Measurements from ENCODE around the gene OR13H1. TPM values are rescaled to one million over a fixed set of nuclear protein-coding genes. Genes with fewer than 3 reads are reported as not detected.
A peak's percentile ranks its signal among the peaks of the same experiment; 100 is the strongest.
"Not testable (repeated sequence)": the region's sequence is repeated elsewhere in the genome, so short reads cannot be mapped to it uniquely, and the experiment has no call there.

OR13H1 gene
- total and polyA plus RNA-seq, 9 of the 15 experiments (the other 6 are each of a cell fraction or from before 2014, with no cell fraction given) = not detected

DNA sequence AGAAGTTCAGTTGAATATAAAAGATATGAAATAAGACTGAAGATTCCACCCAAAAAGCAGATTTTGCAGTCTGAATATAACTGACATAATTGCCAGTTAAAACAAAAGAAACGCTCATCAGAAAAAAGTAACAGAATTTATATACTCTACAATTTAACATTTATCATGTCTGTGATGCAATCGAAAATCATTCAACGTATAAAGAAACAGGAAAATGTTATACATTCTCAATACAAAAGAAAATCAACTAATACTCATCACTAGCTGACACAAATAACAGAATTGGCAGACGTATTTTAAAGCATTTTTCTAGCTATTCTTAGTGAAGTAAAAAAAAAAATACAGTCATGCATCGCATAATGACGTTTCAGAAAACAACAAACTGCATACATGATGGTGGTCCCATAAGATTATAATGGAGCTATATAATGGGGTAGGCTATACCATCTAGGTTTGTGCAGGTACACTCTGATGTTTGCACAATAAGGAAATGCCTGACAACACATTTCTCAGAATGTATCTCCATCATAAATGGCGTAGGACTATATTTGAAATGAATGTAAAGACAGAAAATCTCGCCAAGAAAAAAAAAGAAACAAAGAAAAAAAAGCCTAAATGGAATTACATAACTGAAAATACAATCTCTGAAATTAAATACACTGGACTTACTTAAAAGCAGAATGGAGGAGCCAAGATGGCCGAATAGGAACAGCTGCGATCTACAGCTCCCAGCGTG is 34.3 kb downstream of the OR13H1 start (continued):
- TF ChIP-seq PRDM10 (IDR thresholded peaks at IDR 0.05; ENCODE audit: partially characterized antibody) = peak; percentile 94
- peak; percentile 91 for TF ChIP-seq NFRKB (IDR thresholded peaks at IDR 0.05; ENCODE audit: low read depth)
- no peak for TF ChIP-seq CEBPG (CRISPR knock-in tag; IDR thresholded peaks at IDR 0.05)
- peak in 1 of 2 experiments; percentile 69; a peak in 2 of 4 replicates for TF ChIP-seq CEBPG (tag; conservative IDR thresholded peaks at IDR 0.05 in 1 of 2, IDR thresholded peaks at IDR 0.05 in 1 of 2)

GRCh38 chrX:131578735-131579367 is 35.0 kb downstream of the OR13H1 start:
- H3K27ac ChIP-seq (ENCODE audit: extremely low read depth, low read depth, low read length) = peak overlapping the region; percentile 65; the same call in 2 of the 3 replicates
- H3K79me2 ChIP-seq (ENCODE audit: control insufficient read depth, insufficient read depth, low read length) = peaks cover 22% of the 10 kb centered on the region
- H3K4me2 ChIP-seq (ENCODE audit: insufficient read depth, low read length) = peak overlapping the region; percentile 66; the same call in 1 of the 2 replicates
- peak in 1 of 4 experiments; percentile 58 for DNase-seq (ENCODE audit: extremely low read depth in 1 of 4, low spot score in 3 of 4)
- FAIRE-seq; ATAC-seq; H3K36me3 ChIP-seq (ENCODE audit: control insufficient read depth, insufficient read depth, low read length); CTCF ChIA-PET (ENCODE audit: low intra/inter-chr PET ratio); H4K20me1 ChIP-seq (replicated peaks; ENCODE audit: control insufficient read depth, insufficient read depth, low read length); intact Hi-C loops (cut with micrococcal nuclease); H3K9me1 ChIP-seq (ENCODE audit: control insufficient read depth, insufficient read depth, low read length); H3K4me1 ChIP-seq (replicated peaks in 1 of 2; ENCODE audit: control insufficient read depth in 2 of 2, insufficient read depth in 2 of 2, low read length in 2 of 2); in situ Hi-C loops (cut with MboI); H3K9me3 ChIP-seq (replicated peaks; ENCODE audit: control insufficient read depth, insufficient read depth, low read depth, low read length); H3K27me3 ChIP-seq (ENCODE audit: control insufficient read depth in 2 of 2, insufficient read depth in 2 of 2, low read length in 2 of 2): not testable (repeated sequence)
- BruUV-seq (replicated peaks) = TSS peak; percentile 62
- H2AFZ ChIP-seq (ENCODE audit: low read depth, low read length) = peak overlapping the region; percentile 87
- POLR2A ChIA-PET = interaction anchor here (0.7 to 1.0 kb wide), 2 partner anchors 13 to 55 kb away, joined by 3 to 4 read pairs; no protein-coding TSS in a partner anchor
- WGBS (ENCODE audit: insufficient coverage, low coverage, missing lambda C conversion rate) = no CpG with 5 or more reads among the region's 34 CpGs
- peak overlapping the region; percentile 52 to 71; a peak in 3 of 4 replicates for H3K9ac ChIP-seq (ENCODE audit: insufficient read depth in 1 of 2, low read depth in 2 of 2, low read length in 2 of 2)
- TF ChIP-seq RBFOX2 (IDR thresholded peaks at IDR 0.05; ENCODE audit: low read depth, low read length) (peak; percentile 60), NFRKB (IDR thresholded peaks at IDR 0.05; ENCODE audit: low read depth) (0 out of 2 replicates have a peak, but pooled peaks have one; percentile 43), POLR2G (IDR thresholded peaks at IDR 0.05; ENCODE audit: low read depth, low read length) (peak; percentile 61; the same call in 1 of the 2 replicates), YY1 (IDR thresholded peaks at IDR 0.05; ENCODE audit: borderline replicate concordance in 1 of 3, control insufficient read depth in 1 of 3, extremely low read depth in 1 of 3, insufficient read depth in 3 of 3, insufficient read length in 1 of 3, insufficient replicate concordance in 2 of 3, low read depth in 1 of 3, low read length in 2 of 3) (peak; percentile 13 to 86 (median 62)), SUPT5H (IDR thresholded peaks at IDR 0.05) (0 out of 2 replicates have a peak, but pooled peaks have one; percentile 3)
- TF ChIP-seq, protein P1, sequence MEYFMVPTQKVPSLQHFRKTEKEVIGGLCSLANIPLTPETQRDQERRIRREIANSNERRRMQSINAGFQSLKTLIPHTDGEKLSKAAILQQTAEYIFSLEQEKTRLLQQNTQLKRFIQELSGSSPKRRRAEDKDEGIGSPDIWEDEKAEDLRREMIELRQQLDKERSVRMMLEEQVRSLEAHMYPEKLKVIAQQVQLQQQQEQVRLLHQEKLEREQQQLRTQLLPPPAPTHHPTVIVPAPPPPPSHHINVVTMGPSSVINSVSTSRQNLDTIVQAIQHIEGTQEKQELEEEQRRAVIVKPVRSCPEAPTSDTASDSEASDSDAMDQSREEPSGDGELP (CRISPR knock-in tag; IDR thresholded peaks at IDR 0.05; ENCODE audit: borderline replicate concordance) = peak; percentile 88
- H3K4me3 ChIP-seq = peak overlapping the region; percentile 48

Measured in K562 (cell line).